GM12878 (cell line): Measurements from ENCODE around the gene TP63. TPM values are rescaled to one million over a fixed set of nuclear protein-coding genes. Genes with fewer than 3 reads are reported as not detected.

Experiments
- ATAC-seq: fragments of 200-7000 bp; cut with Tn5 transposase; 3 replicates; pipeline ENCODE4 v1.9.1; 2020; ENCODE audit warnings: mild to moderate bottlenecking, moderate library complexity
- BruUV-seq: library from RNA; stranded (reverse); fragments of 400-500 nt; replicated peaks from 2 replicates; lab custom pipeline; 2021; lab: Mats Ljungman, UMichigan
- CTCF ChIA-PET: fragments of 300-600 bp; sonication (Branson Sonifier 250); formaldehyde crosslinking; extraction: SDS; loops from one replicate; lab custom pipeline; 2021; ENCODE audit warnings: inconsistent platforms; lab: Yijun Ruan, JAX
- POLR2A ChIA-PET: fragments of 350-600 bp; formaldehyde crosslinking; extraction: SDS; loops from one replicate; lab custom pipeline; 2021; ENCODE audit warnings: inconsistent platforms; lab: Charles Lee
- RAD21 ChIA-PET: fragments of 300-600 bp; sonication (Branson Sonifier 250); formaldehyde crosslinking; loops from one replicate; lab custom pipeline; 2023; ENCODE audit warnings: antibody characterized with exemption; ENCODE audit not compliant: unreplicated experiment; lab: Charles Lee
- SMC1A ChIA-PET: fragments of 300-600 bp; sonication (Branson Sonifier 250); formaldehyde crosslinking; loops from one replicate; lab custom pipeline; 2023; ENCODE audit not compliant: unreplicated experiment, uncharacterized antibody; lab: Charles Lee
- DNase-seq: peaks from one replicate; pipeline ENCODE4 v3.0.0-alpha.2; 2011; ENCODE audit warnings: low read depth, low spot score
- FAIRE-seq: peaks from 3 replicates; lab custom pipeline; 2011; peaks lifted over from hg19 to GRCh38; lab: Jason Lieb, UNC
- H2AFZ ChIP-seq: 2 replicates; pipeline ENCODE4 v1.6.0; 2011; ENCODE audit warnings: low read depth, low read length, control low read depth; ENCODE audit not compliant: control insufficient read depth
- H3K27ac ChIP-seq: 2 replicates; pipeline ENCODE4 v1.5.1; 2011; ENCODE audit warnings: control low read depth; ENCODE audit not compliant: control insufficient read depth, insufficient read depth
- H3K27me3 ChIP-seq, 2 experiments: replicated peaks in 1 of 2; 2 replicates each; pipeline versions ENCODE4 v1.6.0 to v1.6.1; 2011; ENCODE audit warnings: low read length in 1 of 2; ENCODE audit not compliant: control insufficient read depth in 2 of 2, insufficient read depth in 2 of 2
- H3K36me3 ChIP-seq, 2 experiments: 2 replicates each; pipeline ENCODE4 v1.5.1; 2011; ENCODE audit warnings: low read length in 1 of 2; ENCODE audit not compliant: control insufficient read depth in 2 of 2, insufficient read depth in 2 of 2
- H3K4me1 ChIP-seq: 2 replicates; pipeline ENCODE4 v1.6.1; 2011; ENCODE audit warnings: mild to moderate bottlenecking, low read length, moderate library complexity, mixed read lengths; ENCODE audit not compliant: control insufficient read depth, insufficient read depth
- H3K4me2 ChIP-seq: 2 replicates; pipeline ENCODE4 v1.6.0; 2011; ENCODE audit warnings: control low read depth; ENCODE audit not compliant: control insufficient read depth, insufficient read depth
- H3K4me3 ChIP-seq: fragments of 200-600 bp; sonication (generic); 2 replicates; pipeline ENCODE4 v1.5.1; 2016
- H3K79me2 ChIP-seq: 2 replicates; pipeline ENCODE4 v1.6.0; 2011; ENCODE audit warnings: low read length; ENCODE audit not compliant: control insufficient read depth, insufficient read depth
- H3K9ac ChIP-seq: 2 replicates; pipeline ENCODE4 v1.8.0; 2011; ENCODE audit warnings: low read length, control low read depth, mixed read lengths; ENCODE audit not compliant: control insufficient read depth, insufficient read depth
- H3K9me3 ChIP-seq: replicated peaks from 3 replicates; pipeline ENCODE4 v1.5.1; 2011; ENCODE audit warnings: mild to moderate bottlenecking, low read length; ENCODE audit not compliant: control insufficient read depth, insufficient read depth
- H4K20me1 ChIP-seq: 2 replicates; pipeline ENCODE4 v1.6.0; 2011; ENCODE audit not compliant: control insufficient read depth, insufficient read depth
- ATF7 ChIP-seq: fragments of 450-650 bp; IDR thresholded peaks from 2 replicates; pipeline ENCODE4 v1.6.1; 2016; ENCODE audit warnings: low read depth, mild to moderate bottlenecking
- CBX5 ChIP-seq: sonication (generic); IDR thresholded peaks from 2 replicates; pipeline ENCODE4 v1.6.1; 2016; ENCODE audit warnings: low read depth, moderate library complexity, mild to moderate bottlenecking, inconsistent platforms
- CHD2 ChIP-seq: IDR thresholded peaks from 2 replicates; pipeline ENCODE4 v1.6.1; 2011; ENCODE audit warnings: low read depth, low read length, improper control_type of control experiment, borderline replicate concordance
- EGR1 ChIP-seq, 2 experiments: IDR thresholded peaks; 1 replicate in 1 of 2; 2 replicates in 1 of 2; pipeline ENCODE4 v1.6.1; 2011 to 2012; ENCODE audit warnings: low read depth in 2 of 2, low read length in 2 of 2, borderline replicate concordance in 1 of 2, mild to moderate bottlenecking in 1 of 2, moderate library complexity in 1 of 2
- EZH2 ChIP-seq: IDR thresholded peaks from 2 replicates; pipeline ENCODE4 v1.6.1; 2012; ENCODE audit warnings: low read depth, mild to moderate bottlenecking, control low read depth, inconsistent platforms, low read length, borderline replicate concordance; ENCODE audit not compliant: control insufficient read depth
- FOXM1 ChIP-seq: IDR thresholded peaks from 2 replicates; pipeline ENCODE4 v1.6.1; 2012; ENCODE audit warnings: low read depth, mild to moderate bottlenecking, inconsistent platforms, low read length, moderate library complexity
- GABPA ChIP-seq: IDR thresholded peaks from 2 replicates; pipeline ENCODE4 v1.6.1; 2014; ENCODE audit warnings: antibody characterized with exemption, low read depth, mild to moderate bottlenecking, inconsistent platforms
- PAX8 ChIP-seq: fragments of 450-650 bp; IDR thresholded peaks from 2 replicates; pipeline ENCODE4 v1.6.1; 2017; ENCODE audit warnings: mild to moderate bottlenecking, moderate library complexity
- RAD21 ChIP-seq: IDR thresholded peaks from 2 replicates; pipeline ENCODE4 v1.6.1; 2011; ENCODE audit warnings: mild to moderate bottlenecking, low read depth, low read length, moderate library complexity; ENCODE audit not compliant: insufficient read depth
- STAT1 ChIP-seq: fragments of 450-650 bp; conservative IDR thresholded peaks from 2 replicates; pipeline ENCODE4 v1.6.1; 2014; ENCODE audit warnings: antibody characterized with exemption, mild to moderate bottlenecking
- TCF3 ChIP-seq: IDR thresholded peaks from 2 replicates; pipeline ENCODE4 v1.6.1; 2012; ENCODE audit warnings: low read depth, mild to moderate bottlenecking, low read length, borderline replicate concordance; ENCODE audit not compliant: insufficient read depth
- WGBS: methylation state at CpG from one replicate; pipeline ENCODE4 v1.1.6; 2016; ENCODE audit warnings: low lambda C conversion rate; ENCODE audit not compliant: insufficient replicate concordance, insufficient coverage; ENCODE audit errors: missing lambda C conversion rate; 5-methylcytosine and 5-hydroxymethylcytosine counted together
- in situ Hi-C: fragments of 300-500 bp; cut with MboI; formaldehyde crosslinking; loops from 9 replicates; pipeline ENCODE4 v1.14.3; 2018; ENCODE audit warnings: mixed read lengths
- intact Hi-C: fragments of 100-400 bp; cut with micrococcal nuclease; formaldehyde crosslinking; loops from one replicate; pipeline ENCODE4 v1.14.2; 2022; ENCODE audit not compliant: unreplicated experiment
- polyA plus RNA-seq, 11 experiments: library from polyadenylated mRNA; depleted of rRNA in 4 of 11; unstranded in 6 of 11; stranded (reverse) in 5 of 11; fragments of >200 nt; fragmentation: Nextera tagmentation in 4 of 11; fragmentation: Illumina TruSeq in 1 of 11; extraction: Ambion mirVana in 4 of 11; extraction: Trizol in 1 of 11; gene quantifications; 1 replicate in 1 of 11; 2 replicates in 10 of 11; pipeline versions ENCODE4 v1.2.1 to v1.2.3, GENCODE V29; 2011 to 2016; ENCODE audit warnings: inconsistent platforms in 2 of 11, missing spikeins in 2 of 11, low read depth in 1 of 11
- total RNA-seq, 4 experiments: library from RNA; depleted of rRNA in 3 of 4; stranded (reverse); fragments of >200 nt in 3 of 4; fragmentation: Illumina TruSeq in 1 of 4; extraction: Trizol in 1 of 4; gene quantifications; 2 replicates each; pipeline versions ENCODE4 v1.2.1 to v1.2.3, GENCODE V29; 2013 to 2021
- TF ChIP-seq, protein P1 (sequence below): IDR thresholded peaks from 2 replicates; pipeline ENCODE4 v1.6.1; 2012; ENCODE audit warnings: low read length, inconsistent platforms
- TF ChIP-seq, protein P2 (sequence below): IDR thresholded peaks from 2 replicates; pipeline ENCODE4 v1.6.1; 2011; ENCODE audit warnings: borderline replicate concordance, low read depth, mild to moderate bottlenecking, moderate library complexity, low read length; ENCODE audit not compliant: insufficient read depth, poor library complexity, severe bottlenecking

Gene TP63
- total and polyA plus RNA-seq, 10 of the 15 experiments (the other 5 are each of a cell fraction or from before 2014, with no cell fraction given): 1.4 to 10.8 (median 6.2) TPM

DNA sequence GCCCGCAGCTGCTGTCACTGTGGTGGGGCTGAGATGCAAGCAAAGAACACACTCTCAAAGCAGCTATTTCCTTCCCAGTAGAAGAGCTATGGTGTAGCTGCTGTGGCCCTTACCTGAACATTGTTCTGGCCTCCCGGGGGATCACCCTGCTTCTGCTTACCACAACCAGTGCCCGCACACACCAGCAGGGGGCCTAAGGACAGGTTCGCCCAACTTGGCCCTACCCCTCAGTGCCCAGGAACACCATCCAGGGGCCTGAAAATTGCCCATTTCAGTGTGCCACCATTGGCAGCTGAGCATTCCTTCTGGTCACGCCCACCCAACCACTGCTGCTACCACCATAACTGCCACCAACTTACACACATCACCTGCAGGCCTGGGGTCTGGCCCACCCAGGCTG, 113.0 kb downstream of the TP63 start:
- H3K9ac ChIP-seq: no peak overlapping the region
- ChIA-PET CTCF (no interaction called here), RAD21 (no interaction called here)
- no peaks in the 10 kb centered on the region for H3K79me2 ChIP-seq
- intact Hi-C loops: no loop called here
- FAIRE-seq (no peak), ATAC-seq (no peak)
- in situ Hi-C loops: no loop called here
- WGBS: 100% methylated on average over 5 of the region's 5 CpGs
- H3K27ac ChIP-seq: no peak overlapping the region
- no TSS peak for BruUV-seq
- TF ChIP-seq TCF3 (no peak), FOXM1 (no peak), CHD2 (no peak), STAT1 (no peak), EGR1 (IDR thresholded peaks at IDR 0.05; ENCODE audit: borderline replicate concordance in 1 of 2, low read depth in 2 of 2, low read length in 2 of 2) (no peak), GABPA (no peak), RAD21 (no peak), EZH2 (no peak), PAX8 (no peak), ATF7 (no peak), CBX5 (no peak)
- TF ChIP-seq, protein P1, sequence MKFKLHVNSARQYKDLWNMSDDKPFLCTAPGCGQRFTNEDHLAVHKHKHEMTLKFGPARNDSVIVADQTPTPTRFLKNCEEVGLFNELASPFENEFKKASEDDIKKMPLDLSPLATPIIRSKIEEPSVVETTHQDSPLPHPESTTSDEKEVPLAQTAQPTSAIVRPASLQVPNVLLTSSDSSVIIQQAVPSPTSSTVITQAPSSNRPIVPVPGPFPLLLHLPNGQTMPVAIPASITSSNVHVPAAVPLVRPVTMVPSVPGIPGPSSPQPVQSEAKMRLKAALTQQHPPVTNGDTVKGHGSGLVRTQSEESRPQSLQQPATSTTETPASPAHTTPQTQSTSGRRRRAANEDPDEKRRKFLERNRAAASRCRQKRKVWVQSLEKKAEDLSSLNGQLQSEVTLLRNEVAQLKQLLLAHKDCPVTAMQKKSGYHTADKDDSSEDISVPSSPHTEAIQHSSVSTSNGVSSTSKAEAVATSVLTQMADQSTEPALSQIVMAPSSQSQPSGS: no peak
- TF ChIP-seq, protein P2, sequence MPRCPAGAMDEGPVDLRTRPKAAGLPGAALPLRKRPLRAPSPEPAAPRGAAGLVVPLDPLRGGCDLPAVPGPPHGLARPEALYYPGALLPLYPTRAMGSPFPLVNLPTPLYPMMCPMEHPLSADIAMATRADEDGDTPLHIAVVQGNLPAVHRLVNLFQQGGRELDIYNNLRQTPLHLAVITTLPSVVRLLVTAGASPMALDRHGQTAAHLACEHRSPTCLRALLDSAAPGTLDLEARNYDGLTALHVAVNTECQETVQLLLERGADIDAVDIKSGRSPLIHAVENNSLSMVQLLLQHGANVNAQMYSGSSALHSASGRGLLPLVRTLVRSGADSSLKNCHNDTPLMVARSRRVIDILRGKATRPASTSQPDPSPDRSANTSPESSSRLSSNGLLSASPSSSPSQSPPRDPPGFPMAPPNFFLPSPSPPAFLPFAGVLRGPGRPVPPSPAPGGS: no peak
- TF ChIP-seq, all 136 proteins: peak for 0
- H4K20me1 ChIP-seq: no peaks in the 10 kb centered on the region
- H2AFZ ChIP-seq: no peak overlapping the region
- H3K9me3 ChIP-seq: peaks cover 15% of the 10 kb centered on the region; the same call in 2 of the 3 replicates
- H3K36me3 ChIP-seq: peaks cover 6% of the 10 kb centered on the region in 2 experiments; a peak in 3 of 4 replicates
- no peak overlapping the region for H3K4me3 ChIP-seq
- POLR2A ChIA-PET: interaction anchor here (1.2 kb wide), 1 partner anchor 16 kb away, joined by 3 read pairs; no protein-coding TSS in a partner anchor
- no peak for DNase-seq
- SMC1A ChIA-PET: interaction anchor here (1.3 kb wide), 1 partner anchor 9 kb away, joined by 5 read pairs; no protein-coding TSS in a partner anchor
- H3K4me2 ChIP-seq: no peak overlapping the region
- H3K4me1 ChIP-seq: no peaks in the 10 kb centered on the region
- no peaks in the 10 kb centered on the region for H3K27me3 ChIP-seq
